OCI-LY7 (cell line): ENCODE results near the gene SAMD13. TPM values are rescaled to one million over a fixed set of nuclear protein-coding genes. Genes with fewer than 3 reads are reported as not detected.

Experiments used
- BruUV-seq: library from RNA; stranded (reverse); fragments of 400-500 nt; replicated peaks from 2 replicates; lab custom pipeline; 2021; lab: Mats Ljungman, UMichigan
- CTCF ChIA-PET: fragments of 300-600 bp; sonication (Branson Sonifier 250); formaldehyde crosslinking; loops from one replicate; lab custom pipeline; 2022; ENCODE audit warnings: antibody characterized with exemption; ENCODE audit not compliant: unreplicated experiment; lab: Charles Lee
- POLR2A ChIA-PET: fragments of 300-600 bp; sonication (Branson Sonifier 250); formaldehyde crosslinking; loops from one replicate; lab custom pipeline; 2022; ENCODE audit warnings: antibody characterized with exemption; lab: Charles Lee
- DNase-seq: peaks from one replicate; pipeline ENCODE4 v3.0.0-alpha.2; 2015; ENCODE audit warnings: low spot score
- H2AFZ ChIP-seq: fragments of 200-600 bp; sonication (generic), shearing (Covaris generic); 2 replicates; pipeline ENCODE4 v1.6.1; 2014; ENCODE audit warnings: mild to moderate bottlenecking, antibody characterized with exemption, low read length, moderate library complexity
- H3K27ac ChIP-seq: fragments of 200-600 bp; sonication (generic); 2 replicates; pipeline ENCODE4 v1.5.1; 2014; ENCODE audit warnings: mixed run types, low read depth, mild to moderate bottlenecking, moderate library complexity, low read length, inconsistent platforms; ENCODE audit not compliant: poor library complexity, severe bottlenecking
- H3K36me3 ChIP-seq: fragments of 200-600 bp; sonication (generic); 2 replicates; pipeline ENCODE4 v1.6.1; 2014; ENCODE audit warnings: mild to moderate bottlenecking, antibody characterized with exemption, low read length, moderate library complexity, mixed read lengths; ENCODE audit not compliant: insufficient read depth
- H3K4me1 ChIP-seq: fragments of 200-600 bp; sonication (generic); 2 replicates; pipeline ENCODE4 v1.5.1; 2014; ENCODE audit warnings: mild to moderate bottlenecking, low read length; ENCODE audit not compliant: insufficient read depth, poor library complexity, severe bottlenecking
- H3K4me2 ChIP-seq: fragments of 200-600 bp; sonication (generic); 2 replicates; pipeline ENCODE4 v1.6.1; 2014; ENCODE audit warnings: mild to moderate bottlenecking, low read length
- H3K4me3 ChIP-seq: fragments of 200-600 bp; sonication (generic); 2 replicates; pipeline ENCODE4 v1.5.1; 2014; ENCODE audit warnings: mild to moderate bottlenecking, low read depth, low read length; ENCODE audit not compliant: poor library complexity, severe bottlenecking
- H3K79me2 ChIP-seq: fragments of 200-600 bp; sonication (generic); 2 replicates; pipeline ENCODE4 v1.6.1; 2016; ENCODE audit warnings: low read depth, mild to moderate bottlenecking, low read length, moderate library complexity, mixed read lengths; ENCODE audit not compliant: insufficient read depth
- H3K9me2 ChIP-seq: fragments of 200-600 bp; sonication (generic); 2 replicates; pipeline ENCODE4 v1.6.1; 2016; ENCODE audit warnings: mild to moderate bottlenecking, low read length, mixed read lengths; ENCODE audit not compliant: insufficient read depth
- H3K9me3 ChIP-seq: fragments of 200-600 bp; sonication (generic); 2 replicates; pipeline ENCODE4 v1.6.1; 2014; ENCODE audit warnings: mild to moderate bottlenecking, mixed run types, low read length, mixed read lengths
- H4K20me1 ChIP-seq: fragments of 200-600 bp; sonication (generic); 2 replicates; pipeline ENCODE4 v1.6.1; 2014; ENCODE audit warnings: mild to moderate bottlenecking, antibody characterized with exemption, low read length, moderate library complexity, mixed read lengths; ENCODE audit not compliant: insufficient read depth
- EZH2phosphoT487 ChIP-seq: fragments of 200-600 bp; sonication (generic); IDR thresholded peaks from 2 replicates; pipeline ENCODE4 v1.6.1; 2018; ENCODE audit warnings: low read depth, borderline replicate concordance, mild to moderate bottlenecking, mixed run types, antibody characterized with exemption, low read length, moderate library complexity, mixed read lengths
- intact Hi-C: fragments of 100-400 bp; cut with micrococcal nuclease; formaldehyde crosslinking; loops from one replicate; pipeline ENCODE4 v1.10.0; 2022; ENCODE audit not compliant: unreplicated experiment
- total RNA-seq, 2 experiments: library from RNA; depleted of rRNA in 1 of 2; stranded (reverse); fragments of >200 nt in 1 of 2; shearing (Covaris generic) in 1 of 2; gene quantifications; 2 replicates each; pipeline ENCODE4 v1.2.3, GENCODE V29; 2014 to 2022
- TF ChIP-seq, protein P1 (sequence below): fragments of 200-600 bp; sonication (generic); conservative IDR thresholded peaks from 2 replicates; pipeline ENCODE4 v1.5.1; 2014; ENCODE audit warnings: mild to moderate bottlenecking, antibody characterized with exemption, low read length, moderate library complexity, mixed read lengths

SAMD13 gene
- total RNA-seq, 2 experiments from 2014 or later: 5.4 to 5.7 TPM

GRCh38 chr1:84366786-84367185, 65.3 kb downstream of the SAMD13 start:
- Histone ChIP-seq H2AFZ (no peak overlapping the region), H3K4me2 (no peak overlapping the region), H3K4me1 (no peaks in the 10 kb centered on the region), H3K9me2 (no peaks in the 10 kb centered on the region), H3K79me2 (no peaks in the 10 kb centered on the region), H3K36me3 (no peaks in the 10 kb centered on the region), H3K9me3 (no peaks in the 10 kb centered on the region), H3K27ac (no peak overlapping the region), H3K4me3 (no peak overlapping the region), H4K20me1 (no peaks in the 10 kb centered on the region)
- intact Hi-C loops: no loop called here
- BruUV-seq: no TSS peak
- TF ChIP-seq EZH2phosphoT487: no peak
- TF ChIP-seq, protein P1, sequence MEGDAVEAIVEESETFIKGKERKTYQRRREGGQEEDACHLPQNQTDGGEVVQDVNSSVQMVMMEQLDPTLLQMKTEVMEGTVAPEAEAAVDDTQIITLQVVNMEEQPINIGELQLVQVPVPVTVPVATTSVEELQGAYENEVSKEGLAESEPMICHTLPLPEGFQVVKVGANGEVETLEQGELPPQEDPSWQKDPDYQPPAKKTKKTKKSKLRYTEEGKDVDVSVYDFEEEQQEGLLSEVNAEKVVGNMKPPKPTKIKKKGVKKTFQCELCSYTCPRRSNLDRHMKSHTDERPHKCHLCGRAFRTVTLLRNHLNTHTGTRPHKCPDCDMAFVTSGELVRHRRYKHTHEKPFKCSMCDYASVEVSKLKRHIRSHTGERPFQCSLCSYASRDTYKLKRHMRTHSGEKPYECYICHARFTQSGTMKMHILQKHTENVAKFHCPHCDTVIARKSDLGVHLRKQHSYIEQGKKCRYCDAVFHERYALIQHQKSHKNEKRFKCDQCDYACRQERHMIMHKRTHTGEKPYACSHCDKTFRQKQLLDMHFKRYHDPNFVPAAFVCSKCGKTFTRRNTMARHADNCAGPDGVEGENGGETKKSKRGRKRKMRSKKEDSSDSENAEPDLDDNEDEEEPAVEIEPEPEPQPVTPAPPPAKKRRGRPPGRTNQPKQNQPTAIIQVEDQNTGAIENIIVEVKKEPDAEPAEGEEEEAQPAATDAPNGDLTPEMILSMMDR: no peak
- no peak for DNase-seq
- POLR2A ChIA-PET: interaction anchor here (0.7 to 1.2 kb wide), 3 partner anchors 18 to 200 kb away, joined by 3 to 4 read pairs (median 4); no protein-coding TSS in a partner anchor
- CTCF ChIA-PET: no interaction called here

GRCh38 chr1:84367219-84367618, 65.7 kb downstream of the SAMD13 start:
- Histone ChIP-seq H3K9me3 (no peaks in the 10 kb centered on the region), H3K9me2 (no peaks in the 10 kb centered on the region), H2AFZ (no peak overlapping the region), H3K27ac (no peak overlapping the region), H3K4me1 (no peaks in the 10 kb centered on the region), H3K36me3 (no peaks in the 10 kb centered on the region), H3K4me3 (no peak overlapping the region), H4K20me1 (no peaks in the 10 kb centered on the region), H3K4me2 (no peak overlapping the region), H3K79me2 (no peaks in the 10 kb centered on the region)
- CTCF ChIA-PET: no interaction called here
- DNase-seq: no peak
- POLR2A ChIA-PET: no interaction called here
- BruUV-seq: no TSS peak
- TF ChIP-seq EZH2phosphoT487: no peak
- TF ChIP-seq, protein P1: no peak
- intact Hi-C loops: no loop called here

DNA sequence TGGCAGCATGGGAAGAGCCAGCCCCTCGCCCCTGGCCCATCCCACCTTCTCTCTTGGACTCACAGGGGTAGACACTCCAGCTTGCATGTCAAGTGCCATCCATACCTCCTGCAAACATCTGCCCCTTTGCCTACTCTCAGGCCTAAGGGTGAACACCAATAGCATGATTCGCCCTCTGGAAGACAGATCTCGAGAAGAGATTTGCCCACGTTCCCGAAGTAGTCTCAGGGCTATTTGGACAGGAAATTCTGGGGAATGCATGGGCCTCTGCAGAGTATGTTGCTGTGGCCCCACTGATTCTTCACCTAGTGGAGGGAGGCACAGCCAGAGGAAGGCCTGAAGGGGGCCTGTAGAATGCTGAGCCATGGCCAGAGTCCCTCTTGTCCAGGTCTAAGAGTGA, 66.9 kb downstream of the SAMD13 start:
- TF ChIP-seq, protein P1: no peak
- no peak for TF ChIP-seq EZH2phosphoT487
- ChIA-PET POLR2A (no interaction called here), CTCF (no interaction called here)
- Histone ChIP-seq H3K4me1 (no peaks in the 10 kb centered on the region), H3K4me3 (no peak overlapping the region), H3K9me3 (no peaks in the 10 kb centered on the region), H3K4me2 (no peak overlapping the region), H3K27ac (no peak overlapping the region), H3K9me2 (no peaks in the 10 kb centered on the region), H2AFZ (no peak overlapping the region), H3K79me2 (no peaks in the 10 kb centered on the region), H4K20me1 (no peaks in the 10 kb centered on the region), H3K36me3 (no peaks in the 10 kb centered on the region)
- BruUV-seq: no TSS peak
- DNase-seq: no peak
- intact Hi-C loops: no loop called here
